ENCODE results near the gene PPP1R9A.

PPP1R9A gene

GRCh38 chr7:95276114-95276513 lies 368.7 kb downstream of the PPP1R9A start:
- no peak for DNase-seq

GRCh38 chr7:95279417-95279816 lies 372.0 kb downstream of the PPP1R9A start:
- no peak for DNase-seq

- no peak for DNase-seq
Observed at GRCh38 chr7:95286096-95286495, 378.7 kb downstream of the PPP1R9A start.

- no peak for DNase-seq
Observed at GRCh38 chr7:95290166-95290830, 382.9 kb downstream of the PPP1R9A start.

- no peak for DNase-seq
Observed at GRCh38 chr7:95295397-95295796, 388.0 kb downstream of the PPP1R9A start.

GRCh38 chr7:95296456-95296855 lies 389.1 kb downstream of the PPP1R9A start:
- no peak for DNase-seq

- no peak for DNase-seq
Observed at GRCh38 chr7:95297041-95297440, 389.6 kb downstream of the PPP1R9A start.

GRCh38 chr7:95298091-95298490 lies 390.7 kb downstream of the PPP1R9A start:
- no peak for DNase-seq

GRCh38 chr7:95303013-95303905 lies 395.9 kb downstream of the PPP1R9A start:
- no peak for DNase-seq

- no peak for DNase-seq
Observed at GRCh38 chr7:95304990-95305389, 397.6 kb downstream of the PPP1R9A start.

- DNase-seq = no peak
Observed at GRCh38 chr7:95309951-95310350, 402.6 kb downstream of the PPP1R9A start.

- no peak for DNase-seq
Observed at GRCh38 chr7:95311389-95311788, 404.0 kb downstream of the PPP1R9A start.

GRCh38 chr7:95312561-95312960 lies 405.2 kb downstream of the PPP1R9A start:
- DNase-seq = no peak

- DNase-seq = no peak
Observed at GRCh38 chr7:95316588-95316987, 409.2 kb downstream of the PPP1R9A start.

GRCh38 chr7:95317546-95317945 lies 410.2 kb downstream of the PPP1R9A start:
- no peak for DNase-seq

- no peak for DNase-seq
Observed at GRCh38 chr7:95317966-95318365, 410.6 kb downstream of the PPP1R9A start.

GRCh38 chr7:95318501-95319100 lies 411.2 kb downstream of the PPP1R9A start:
- no peak for DNase-seq

- no peak for DNase-seq
Observed at GRCh38 chr7:95319570-95319969, 412.2 kb downstream of the PPP1R9A start.

- DNase-seq = no peak
Observed at GRCh38 chr7:95320651-95321050, 413.3 kb downstream of the PPP1R9A start.

- DNase-seq = no peak
Observed at GRCh38 chr7:95321720-95322119, 414.3 kb downstream of the PPP1R9A start.

GRCh38 chr7:95322396-95322795 lies 415.0 kb downstream of the PPP1R9A start:
- DNase-seq = no peak

- DNase-seq = no peak
Observed at GRCh38 chr7:95322854-95323253, 415.5 kb downstream of the PPP1R9A start.

- DNase-seq = no peak
Observed at GRCh38 chr7:95323410-95324129, 416.2 kb downstream of the PPP1R9A start.

Data from KG1 (cell line).